ENCODE data around the gene CACNB4.
A peak's percentile ranks its signal among the peaks of the same experiment; 100 is the strongest.
"Not testable (repeated sequence)": the region's sequence is repeated elsewhere in the genome, so short reads cannot be mapped to it uniquely, and the experiment has no call there.

The CACNB4 gene

DNA sequence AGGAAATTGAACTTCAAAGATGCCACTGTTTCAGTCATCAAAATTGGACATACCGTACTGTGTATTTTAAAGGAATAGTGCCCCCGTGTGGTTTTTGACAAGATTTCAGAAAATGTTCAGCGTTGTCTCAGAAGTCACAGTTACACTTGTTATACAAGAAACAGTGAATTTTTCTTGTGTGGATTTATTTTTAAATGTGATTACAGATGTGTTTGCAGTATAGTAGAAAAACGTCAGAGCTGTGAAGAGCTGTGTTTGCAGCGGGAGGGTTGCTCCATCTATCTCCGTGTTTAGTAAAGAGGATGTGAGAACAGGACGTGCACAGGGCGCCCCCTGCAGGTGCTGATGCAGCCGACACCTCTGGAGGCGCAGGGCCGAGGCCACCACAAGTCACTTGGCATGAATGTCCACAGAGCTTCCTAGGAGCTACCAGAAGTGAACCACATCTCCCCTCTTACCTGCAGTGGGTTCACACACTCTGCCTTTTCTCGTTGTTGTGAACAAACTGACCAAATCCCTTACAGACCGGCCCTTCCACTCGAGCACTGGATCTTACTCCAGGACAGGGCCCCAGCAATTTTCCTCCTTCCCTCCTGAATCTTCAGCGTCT lies 73.1 kb downstream of the CACNB4 start:
- ATAC-seq (ENCODE audit: low read depth) (peak; percentile 92), DNase-seq (ENCODE audit: low spot score) (peak; percentile 62)
- Histone ChIP-seq H3K27ac (ENCODE audit: poor library complexity, severe bottlenecking) (no peak overlapping the region), H3K4me3 (ENCODE audit: severe bottlenecking) (no peak overlapping the region), H3K4me1 (ENCODE audit: insufficient read depth, poor library complexity, severe bottlenecking) (no peaks in the 10 kb centered on the region), H3K36me3 (ENCODE audit: low read depth) (no peaks in the 10 kb centered on the region), H3K9me3 (ENCODE audit: severe bottlenecking) (no peaks in the 10 kb centered on the region), H3K27me3 (ENCODE audit: insufficient read depth, poor library complexity, severe bottlenecking) (no peaks in the 10 kb centered on the region)
- peak; percentile 97 for TF ChIP-seq CTCF (IDR thresholded peaks at IDR 0.05; ENCODE audit: poor library complexity, severe bottlenecking)

- no peak for TF ChIP-seq CTCF (IDR thresholded peaks at IDR 0.05; ENCODE audit: poor library complexity, severe bottlenecking)
- Histone ChIP-seq H3K4me1 (ENCODE audit: insufficient read depth, poor library complexity, severe bottlenecking) (no peaks in the 10 kb centered on the region), H3K4me3 (ENCODE audit: severe bottlenecking) (no peak overlapping the region), H3K9me3 (ENCODE audit: severe bottlenecking) (no peaks in the 10 kb centered on the region), H3K36me3 (ENCODE audit: low read depth) (no peaks in the 10 kb centered on the region), H3K27ac (ENCODE audit: poor library complexity, severe bottlenecking) (no peak overlapping the region), H3K27me3 (ENCODE audit: insufficient read depth, poor library complexity, severe bottlenecking) (no peaks in the 10 kb centered on the region)
- no peak for DNase-seq (ENCODE audit: low spot score)
- no peak for ATAC-seq (ENCODE audit: low read depth)
Measured at GRCh38 chr2:152024477-152024876, 74.4 kb downstream of the CACNB4 start.

DNA sequence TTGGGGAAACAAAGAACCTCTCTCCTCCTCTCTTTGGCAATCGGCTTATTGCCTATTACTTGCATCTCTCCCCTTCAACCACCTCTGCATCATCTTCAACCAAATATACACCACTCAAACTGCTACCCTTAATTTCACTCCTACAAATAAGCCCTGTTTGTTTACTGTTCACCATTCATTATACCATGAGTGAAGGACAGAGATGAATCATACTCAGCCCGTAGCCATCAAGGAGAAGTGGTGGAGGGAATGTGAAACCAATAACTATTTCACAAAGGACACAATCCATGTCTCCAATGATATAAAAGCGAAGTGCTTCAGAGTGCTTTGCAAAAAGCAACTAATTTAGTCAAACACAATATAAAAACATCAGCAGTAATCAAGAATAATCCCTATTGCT lies 76.8 kb downstream of the CACNB4 start:
- DNase-seq (ENCODE audit: low spot score) (no peak), ATAC-seq (ENCODE audit: low read depth) (no peak)
- TF ChIP-seq CTCF (IDR thresholded peaks at IDR 0.05; ENCODE audit: poor library complexity, severe bottlenecking): no peak
- H3K27me3 ChIP-seq (ENCODE audit: insufficient read depth, poor library complexity, severe bottlenecking): peaks cover 2% of the 10 kb centered on the region
- H3K27ac ChIP-seq (ENCODE audit: poor library complexity, severe bottlenecking): no peak overlapping the region
- no peak overlapping the region for H3K4me3 ChIP-seq (ENCODE audit: severe bottlenecking)
- no peaks in the 10 kb centered on the region for H3K36me3 ChIP-seq (ENCODE audit: low read depth)
- H3K4me1 ChIP-seq (ENCODE audit: insufficient read depth, poor library complexity, severe bottlenecking): no peaks in the 10 kb centered on the region
- no peaks in the 10 kb centered on the region for H3K9me3 ChIP-seq (ENCODE audit: severe bottlenecking)

- H3K4me1 ChIP-seq (ENCODE audit: insufficient read depth, poor library complexity, severe bottlenecking); H3K27ac ChIP-seq (ENCODE audit: poor library complexity, severe bottlenecking); H3K36me3 ChIP-seq (ENCODE audit: low read depth); H3K4me3 ChIP-seq (ENCODE audit: severe bottlenecking); H3K9me3 ChIP-seq (ENCODE audit: severe bottlenecking); ATAC-seq (ENCODE audit: low read depth); DNase-seq (ENCODE audit: low spot score); H3K27me3 ChIP-seq (ENCODE audit: insufficient read depth, poor library complexity, severe bottlenecking): not testable (repeated sequence)
Measured at GRCh38 chr2:152021001-152021400, 77.8 kb downstream of the CACNB4 start.

GRCh38 chr2:152019732-152020131 lies 79.1 kb downstream of the CACNB4 start:
- Histone ChIP-seq H3K36me3 (ENCODE audit: low read depth) (no peaks in the 10 kb centered on the region), H3K9me3 (ENCODE audit: severe bottlenecking) (no peaks in the 10 kb centered on the region), H3K27me3 (ENCODE audit: insufficient read depth, poor library complexity, severe bottlenecking) (peaks cover 2% of the 10 kb centered on the region), H3K4me3 (ENCODE audit: severe bottlenecking) (no peak overlapping the region), H3K27ac (ENCODE audit: poor library complexity, severe bottlenecking) (no peak overlapping the region), H3K4me1 (ENCODE audit: insufficient read depth, poor library complexity, severe bottlenecking) (no peaks in the 10 kb centered on the region)
- no peak for DNase-seq (ENCODE audit: low spot score)
- no peak for ATAC-seq (ENCODE audit: low read depth)
- no peak for TF ChIP-seq CTCF (IDR thresholded peaks at IDR 0.05; ENCODE audit: poor library complexity, severe bottlenecking)
